Suprapubic skin (tissue), 3 donors: Measurements from ENCODE around the gene TDRD3.

ENCODE experiments used
- EP300 ChIP-seq: sonication (generic); formaldehyde crosslinking; IDR thresholded peaks from one replicate; pipeline ENCODE4 v1.6.1; 2017; ENCODE audit warnings: antibody characterized with exemption
- POLR2A ChIP-seq, 2 donors: fragments of 450-650 bp; IDR thresholded peaks; one replicate each; pipeline ENCODE4 v1.6.1; 2017; ENCODE audit warnings: antibody characterized with exemption in 2 of 2, mild to moderate bottlenecking in 2 of 2, moderate library complexity in 2 of 2
- TF ChIP-seq, protein P1 (sequence below), 2 donors: fragments of 200-600 bp in 1 of 2; fragments of 450-650 bp in 1 of 2; sonication (generic) in 1 of 2; IDR thresholded peaks; one replicate each; pipeline ENCODE4 v1.5.1; 2016 to 2019; ENCODE audit warnings: antibody characterized with exemption in 2 of 2, mild to moderate bottlenecking in 1 of 2, moderate library complexity in 1 of 2

GRCh38 chr13:60398379-60398891 is 1.4 kb downstream of the TDRD3 start:
- TF ChIP-seq, protein P1, sequence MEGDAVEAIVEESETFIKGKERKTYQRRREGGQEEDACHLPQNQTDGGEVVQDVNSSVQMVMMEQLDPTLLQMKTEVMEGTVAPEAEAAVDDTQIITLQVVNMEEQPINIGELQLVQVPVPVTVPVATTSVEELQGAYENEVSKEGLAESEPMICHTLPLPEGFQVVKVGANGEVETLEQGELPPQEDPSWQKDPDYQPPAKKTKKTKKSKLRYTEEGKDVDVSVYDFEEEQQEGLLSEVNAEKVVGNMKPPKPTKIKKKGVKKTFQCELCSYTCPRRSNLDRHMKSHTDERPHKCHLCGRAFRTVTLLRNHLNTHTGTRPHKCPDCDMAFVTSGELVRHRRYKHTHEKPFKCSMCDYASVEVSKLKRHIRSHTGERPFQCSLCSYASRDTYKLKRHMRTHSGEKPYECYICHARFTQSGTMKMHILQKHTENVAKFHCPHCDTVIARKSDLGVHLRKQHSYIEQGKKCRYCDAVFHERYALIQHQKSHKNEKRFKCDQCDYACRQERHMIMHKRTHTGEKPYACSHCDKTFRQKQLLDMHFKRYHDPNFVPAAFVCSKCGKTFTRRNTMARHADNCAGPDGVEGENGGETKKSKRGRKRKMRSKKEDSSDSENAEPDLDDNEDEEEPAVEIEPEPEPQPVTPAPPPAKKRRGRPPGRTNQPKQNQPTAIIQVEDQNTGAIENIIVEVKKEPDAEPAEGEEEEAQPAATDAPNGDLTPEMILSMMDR (IDR thresholded peaks at IDR 0.05), result no peak
- TF ChIP-seq POLR2A (IDR thresholded peaks at IDR 0.05), result no peak
- no peak for TF ChIP-seq EP300
